Breast epithelium (tissue), 3 donors: Measurements from ENCODE around the gene DMWD.

Experiments
- CTCF ChIP-seq, 3 donors: fragments of 450-650 bp; IDR thresholded peaks; one replicate each; pipeline ENCODE4 v1.5.1; 2016 to 2017; ENCODE audit warnings: antibody characterized with exemption in 3 of 3, mild to moderate bottlenecking in 3 of 3, moderate library complexity in 3 of 3
- POLR2A ChIP-seq: fragments of 450-650 bp; IDR thresholded peaks from one replicate; pipeline ENCODE4 v1.6.1; 2016; ENCODE audit warnings: antibody characterized with exemption, mild to moderate bottlenecking, moderate library complexity

- TF ChIP-seq CTCF (IDR thresholded peaks at IDR 0.05) (no peak), POLR2A (no peak)
These were observed 10.4 kb downstream of the DMWD start, which contains the start of gene DMPK for GRCh38 chr19:45782162-45782691.
